Pancreas (tissue), 10 donors: ENCODE data around the gene LEMD2. TPM values are rescaled to one million over a fixed set of nuclear protein-coding genes. Genes with fewer than 3 reads are reported as not detected.

Experiments used
- ATAC-seq, 4 donors: fragments of 200-7000 bp; cut with Tn5 transposase; one replicate each; pipeline versions ENCODE4 v1.8.0 to v1.9.1; 2020; ENCODE audit warnings: mild to moderate bottlenecking in 4 of 4, moderate library complexity in 4 of 4
- DNase-seq, 6 donors: peaks; one replicate each; pipeline ENCODE4 v3.0.0-alpha.2; 2020
- FAIRE-seq: peaks from 2 replicates; lab custom pipeline; 2012; peaks lifted over from hg19 to GRCh38; lab: Jason Lieb, UNC
- H3K27ac ChIP-seq, 4 donors: fragments of 200-600 bp; sonication (generic); 1 replicate in 3 of 4; 2 replicates in 1 of 4; pipeline versions ENCODE4 v1.5.0 to v1.8.0; 2020
- H3K27me3 ChIP-seq, 4 donors: fragments of 200-600 bp; one replicate each; pipeline ENCODE4 v1.8.0; 2021
- H3K36me3 ChIP-seq, 3 donors: fragments of 200-600 bp; sonication (generic) in 1 of 3; one replicate each; pipeline versions ENCODE4 v1.5.0 to v1.8.0; 2020 to 2021
- H3K4me1 ChIP-seq, 3 donors: fragments of 200-600 bp; one replicate each; pipeline ENCODE4 v1.8.0; 2021
- H3K4me3 ChIP-seq, 4 donors: fragments of 200-600 bp; sonication (generic) in 2 of 4; one replicate each; pipeline versions ENCODE4 v1.5.0 to v1.8.0; 2020 to 2021
- H3K9me3 ChIP-seq, 4 donors: fragments of 200-600 bp; one replicate each; pipeline ENCODE4 v1.8.0; 2021
- WGBS, 2 donors: extraction: QIAGEN DNeasy Blood & Tissue Kit; methylation state at CpG; one replicate each; pipeline ENCODE4 v1.1.7; 2013; 5-methylcytosine and 5-hydroxymethylcytosine counted together
- intact Hi-C, 3 donors: fragments of 100-400 bp; cut with DNase I; formaldehyde crosslinking; loops; one replicate each; pipeline versions ENCODE4 v1.11.1 to v1.14.2; 2022
- polyA plus RNA-seq, 2 donors: library from polyadenylated mRNA; stranded (reverse); fragments of 200-250 nt; gene quantifications; one replicate each; pipeline ENCODE4 v1.2.3, GENCODE V29; 2013
- total RNA-seq, 6 donors: library from RNA; stranded (reverse); fragmentation: NEBNext Ultra II Directional in 4 of 6; extraction: Animal tissue kit (Norgen Biotek cat#: 25700) in 4 of 6; gene quantifications; one replicate each; pipeline versions ENCODE4 v1.2.1 to v1.2.4, GENCODE V29; 2021 to 2023
- TF ChIP-seq, protein P1 (sequence below), 4 donors: fragments of 200-600 bp; sonication (generic) in 3 of 4; IDR thresholded peaks; one replicate each; pipeline versions ENCODE4 v1.5.0 to v1.8.0; 2021; ENCODE audit warnings: antibody characterized with exemption in 4 of 4
- donor health status: healthy with polysubstance abuse.
- donor health status: DM: no; HTN: no; CAD: no; lungs with moderate emphysema.
- donor health status: DM: no; HTN: no; CAD: no.
- donor health status: control.
- donor health status: control.
- donor health status: Bipolar disorder and iron deficiency.
- donor health status: DM: yes; HTN: yes; CAD: no.
- donor health status: DM: no; HTN: no; CAD: no.
- donor health status: DM: no; HTN: no; CAD: no.
- donor health status: DM: yes; HTN: yes; CAD: no.

LEMD2 gene
- total and polyA plus RNA-seq, 8 donors, result 23.4 to 59.4 (median 30.0) TPM

GRCh38 chr6:33813990-33814985 is 25.4 kb upstream of the LEMD2 start:
- TF ChIP-seq, protein P1, sequence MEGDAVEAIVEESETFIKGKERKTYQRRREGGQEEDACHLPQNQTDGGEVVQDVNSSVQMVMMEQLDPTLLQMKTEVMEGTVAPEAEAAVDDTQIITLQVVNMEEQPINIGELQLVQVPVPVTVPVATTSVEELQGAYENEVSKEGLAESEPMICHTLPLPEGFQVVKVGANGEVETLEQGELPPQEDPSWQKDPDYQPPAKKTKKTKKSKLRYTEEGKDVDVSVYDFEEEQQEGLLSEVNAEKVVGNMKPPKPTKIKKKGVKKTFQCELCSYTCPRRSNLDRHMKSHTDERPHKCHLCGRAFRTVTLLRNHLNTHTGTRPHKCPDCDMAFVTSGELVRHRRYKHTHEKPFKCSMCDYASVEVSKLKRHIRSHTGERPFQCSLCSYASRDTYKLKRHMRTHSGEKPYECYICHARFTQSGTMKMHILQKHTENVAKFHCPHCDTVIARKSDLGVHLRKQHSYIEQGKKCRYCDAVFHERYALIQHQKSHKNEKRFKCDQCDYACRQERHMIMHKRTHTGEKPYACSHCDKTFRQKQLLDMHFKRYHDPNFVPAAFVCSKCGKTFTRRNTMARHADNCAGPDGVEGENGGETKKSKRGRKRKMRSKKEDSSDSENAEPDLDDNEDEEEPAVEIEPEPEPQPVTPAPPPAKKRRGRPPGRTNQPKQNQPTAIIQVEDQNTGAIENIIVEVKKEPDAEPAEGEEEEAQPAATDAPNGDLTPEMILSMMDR (IDR thresholded peaks at IDR 0.05), result no peak
- peaks cover 0 to 4% (median 0%) of the 10 kb centered on the region in 4 donors for H3K27me3 ChIP-seq
- no peaks in the 10 kb centered on the region for H3K36me3 ChIP-seq
- FAIRE-seq, result no peak
- intact Hi-C loops, result no loop called here
- H3K9me3 ChIP-seq, result no peaks in the 10 kb centered on the region
- WGBS, 2 donors, result 57 to 59% methylated on average over 18 to 19 of the region's 19 CpGs
- H3K4me1 ChIP-seq, result no peaks in the 10 kb centered on the region
- DNase-seq, result no peak
- ATAC-seq, result no peak
- H3K4me3 ChIP-seq, result no peak overlapping the region
- no peak overlapping the region for H3K27ac ChIP-seq

GRCh38 chr6:33813246-33813904 is 24.4 kb upstream of the LEMD2 start:
- Histone ChIP-seq H3K9me3 (no peaks in the 10 kb centered on the region), H3K27me3 (peaks cover 0 to 8% (median 0%) of the 10 kb centered on the region in 4 donors), H3K4me1 (no peaks in the 10 kb centered on the region), H3K27ac (no peak overlapping the region), H3K36me3 (no peaks in the 10 kb centered on the region), H3K4me3 (no peak overlapping the region)
- WGBS, 2 donors, result 57 to 59% methylated on average over 16 of the region's 16 CpGs
- intact Hi-C loops, result no loop called here
- FAIRE-seq (no peak), ATAC-seq (no peak), DNase-seq (no peak)
- TF ChIP-seq, protein P1 (IDR thresholded peaks at IDR 0.05), result no peak

DNA sequence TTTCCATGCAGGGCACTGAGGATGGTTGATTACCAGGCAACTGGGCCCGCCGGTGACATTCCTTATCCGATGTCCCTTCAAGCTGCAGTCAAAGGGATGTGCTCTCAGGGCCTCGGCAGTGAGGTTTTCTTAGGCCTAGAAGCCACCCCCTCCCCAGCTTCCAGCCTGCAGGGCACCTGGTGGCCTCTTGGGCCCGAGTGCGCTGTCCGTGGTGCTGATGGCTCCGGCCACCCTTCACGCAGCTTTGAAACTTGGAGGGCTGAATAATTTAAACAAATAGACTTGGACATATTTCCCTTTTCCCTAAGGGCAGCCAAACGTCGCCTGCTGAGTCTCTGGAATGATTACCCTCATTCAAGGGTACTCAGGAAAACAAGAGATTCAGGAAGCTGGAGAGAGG is 23.7 kb upstream of the LEMD2 start:
- Histone ChIP-seq H3K4me3 (no peak overlapping the region), H3K27me3 (peaks cover 0 to 8% (median 0%) of the 10 kb centered on the region in 4 donors), H3K4me1 (no peaks in the 10 kb centered on the region), H3K27ac (no peak overlapping the region), H3K9me3 (no peaks in the 10 kb centered on the region), H3K36me3 (no peaks in the 10 kb centered on the region)
- TF ChIP-seq, protein P1 (IDR thresholded peaks at IDR 0.05), result peak in 2 of 4 donors; percentile 21 to 25
- ATAC-seq, result peak; percentile 55 to 89 (median 73)
- intact Hi-C loops, result no loop called here
- no peak for FAIRE-seq
- 3 to 4% methylated on average over 11 of the region's 11 CpGs for WGBS, 2 donors
- DNase-seq, result peak in 4 of 6 donors; percentile 19 to 74 (median 52)

GRCh38 chr6:33809594-33809993 is 20.7 kb upstream of the LEMD2 start:
- 45 to 52% methylated on average over 2 of the region's 2 CpGs for WGBS, 2 donors
- Histone ChIP-seq H3K4me3 (no peak overlapping the region), H3K4me1 (no peaks in the 10 kb centered on the region), H3K36me3 (no peaks in the 10 kb centered on the region), H3K27me3 (peaks cover 0 to 13% (median 0%) of the 10 kb centered on the region in 4 donors), H3K9me3 (no peaks in the 10 kb centered on the region), H3K27ac (no peak overlapping the region)
- DNase-seq (no peak), ATAC-seq (no peak), FAIRE-seq (no peak)
- TF ChIP-seq, protein P1 (IDR thresholded peaks at IDR 0.05), result no peak
- intact Hi-C loops, result no loop called here
